GM11168 (cell line): ENCODE measurements around the gene ZNF275.
"Not testable (repeated sequence)": the region's sequence is repeated elsewhere in the genome, so short reads cannot be mapped to it uniquely, and the experiment has no call there.

ENCODE experiments used
- in situ Hi-C: fragments of 300-500 bp; cut with MboI; formaldehyde crosslinking; loops from one replicate; pipeline ENCODE4 v1.12.0; 2022; ENCODE audit warnings: low sequenced_read_pairs; ENCODE audit not compliant: unreplicated experiment

ZNF275 gene

DNA sequence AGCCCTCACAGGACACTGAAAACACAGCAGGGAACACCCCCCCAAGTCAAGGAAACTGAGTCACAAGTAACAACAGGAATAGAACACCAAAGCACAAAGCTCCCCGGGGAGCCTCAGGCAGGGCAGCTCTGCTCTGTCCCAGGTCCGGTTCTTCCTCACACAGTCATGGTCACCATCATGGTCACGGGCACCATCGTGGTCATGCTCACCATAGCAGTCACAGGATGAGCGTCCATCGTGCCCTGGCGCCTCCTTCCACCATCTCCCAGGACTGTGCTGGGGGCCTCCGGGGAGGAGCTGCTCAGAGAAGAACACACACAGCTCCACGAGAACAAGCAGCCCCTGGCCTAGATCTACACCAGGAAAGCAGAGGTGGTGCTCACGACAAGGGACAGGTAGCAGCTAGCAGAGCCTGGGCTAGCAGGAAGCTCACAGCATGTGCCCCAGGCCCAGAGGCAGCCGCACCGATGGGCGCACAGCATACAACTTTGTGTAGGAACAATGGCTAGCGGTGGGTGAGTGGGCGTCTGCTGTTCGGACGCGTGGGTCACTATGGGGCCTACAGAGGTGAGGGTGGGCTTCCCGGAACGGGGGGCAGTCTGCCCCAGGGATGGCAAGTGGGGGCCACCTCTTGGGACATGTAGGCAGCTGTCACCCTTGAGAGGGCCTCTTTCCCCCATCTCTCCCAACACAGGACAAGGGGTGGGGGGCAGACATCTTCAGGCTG, 15.8 kb upstream of the ZNF275 start:
- in situ Hi-C loops: no loop called here

GRCh38 chrX:153318811-153319210, 15.1 kb upstream of the ZNF275 start:
- in situ Hi-C loops: no loop called here

DNA sequence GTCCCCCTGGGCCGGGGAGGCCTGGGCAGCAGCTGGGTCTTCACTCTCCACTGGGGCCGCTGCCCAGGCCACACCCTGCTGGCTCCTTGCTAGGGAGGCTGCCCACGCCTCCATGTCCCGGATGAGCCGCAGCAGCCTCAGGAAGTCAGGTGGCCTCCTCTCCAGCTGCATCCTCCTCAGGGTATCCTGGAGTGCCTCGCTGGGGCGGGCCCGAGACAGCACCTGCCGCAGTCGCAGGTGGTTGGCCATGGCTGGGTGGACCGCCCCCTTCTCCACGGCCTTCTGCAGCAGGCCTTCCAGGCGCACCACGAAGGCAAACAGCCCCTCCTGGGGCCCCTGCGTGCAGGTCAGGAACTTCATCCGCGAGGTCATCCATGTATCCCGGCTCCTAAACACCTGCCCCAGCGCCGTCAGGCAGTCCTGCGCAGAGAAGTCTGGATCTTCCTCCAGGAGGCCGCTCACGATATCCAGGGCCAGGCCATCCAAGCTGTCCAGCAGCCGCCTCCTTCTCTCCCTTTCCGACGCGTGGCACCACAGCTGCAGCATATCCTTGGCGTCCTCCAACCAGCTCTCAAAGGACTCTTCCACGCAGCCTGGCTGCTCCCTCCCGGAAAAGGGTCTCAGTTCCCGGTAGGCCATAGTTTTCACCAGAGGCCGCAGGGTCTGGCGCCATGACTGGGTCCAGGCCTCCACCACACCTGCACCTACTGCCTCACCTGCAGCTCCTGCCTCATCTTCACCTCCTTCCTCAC, 14.5 kb upstream of the ZNF275 start:
- in situ Hi-C loops: no loop called here

- in situ Hi-C loops: not testable (repeated sequence)
Measured at GRCh38 chrX:153320047-153320443, 13.9 kb upstream of the ZNF275 start.

- in situ Hi-C loops: no loop called here
Measured at GRCh38 chrX:153320555-153321184, 13.3 kb upstream of the ZNF275 start.

- in situ Hi-C loops: no loop called here
Measured at GRCh38 chrX:153321381-153322124, 12.4 kb upstream of the ZNF275 start, which contains the start of gene PNMA6F. Gene PNMA6F, minus strand, starts transcription at chrX:153321767. Its CDS starts 1,093 bp downstream, at chrX:153320674.

DNA sequence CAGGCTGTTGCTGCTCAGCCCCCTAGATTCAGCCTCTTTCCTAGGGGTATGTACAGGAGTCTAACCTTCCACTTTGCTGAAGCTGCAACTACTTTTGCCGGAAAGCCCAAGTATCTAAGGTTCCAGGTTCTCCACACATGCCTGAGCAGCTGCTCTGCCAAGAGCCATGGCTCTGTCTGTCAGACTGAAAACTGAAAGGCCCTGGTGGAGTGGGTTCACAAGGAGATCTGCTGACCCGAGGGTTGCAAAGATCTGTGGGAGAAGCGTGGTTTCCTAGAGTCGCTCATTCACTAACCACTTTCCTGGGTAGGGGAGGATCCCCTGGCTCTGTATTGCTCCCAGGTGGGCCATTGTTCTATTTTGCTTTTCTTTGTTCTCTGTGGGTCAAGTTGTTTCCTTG, 6.4 kb upstream of the ZNF275 start:
- in situ Hi-C loops: no loop called here

DNA sequence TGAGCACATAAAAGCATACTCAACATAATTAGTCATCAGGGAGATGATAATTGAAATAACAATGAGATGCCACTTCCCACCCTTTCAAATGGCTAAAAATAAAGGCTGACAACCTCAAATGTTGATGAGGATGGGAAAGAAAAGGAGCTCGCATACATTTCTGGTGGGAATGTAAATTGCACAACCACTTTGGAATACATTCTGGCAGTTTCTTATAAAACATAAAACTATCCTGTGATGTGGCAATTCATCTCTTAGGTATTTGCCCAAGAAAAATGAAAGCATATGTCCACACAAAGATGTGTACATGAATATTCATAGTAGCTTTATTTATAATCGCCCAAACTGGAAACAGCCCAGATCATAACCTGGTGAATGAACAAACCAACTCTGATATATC, 687 bp upstream of the ZNF275 start:
- in situ Hi-C loops: no loop called here

- in situ Hi-C loops: no loop called here
Measured at GRCh38 chrX:153334654-153335295, 822 bp downstream of the ZNF275 start.

GRCh38 chrX:153336121-153336894, 2.4 kb downstream of the ZNF275 start:
- in situ Hi-C loops: no loop called here

GRCh38 chrX:153336988-153337387, 3.0 kb downstream of the ZNF275 start:
- in situ Hi-C loops: no loop called here

GRCh38 chrX:153338836-153339235, 4.9 kb downstream of the ZNF275 start:
- in situ Hi-C loops: no loop called here

- in situ Hi-C loops: no loop called here
Measured at GRCh38 chrX:153339662-153340061, 5.7 kb downstream of the ZNF275 start.

DNA sequence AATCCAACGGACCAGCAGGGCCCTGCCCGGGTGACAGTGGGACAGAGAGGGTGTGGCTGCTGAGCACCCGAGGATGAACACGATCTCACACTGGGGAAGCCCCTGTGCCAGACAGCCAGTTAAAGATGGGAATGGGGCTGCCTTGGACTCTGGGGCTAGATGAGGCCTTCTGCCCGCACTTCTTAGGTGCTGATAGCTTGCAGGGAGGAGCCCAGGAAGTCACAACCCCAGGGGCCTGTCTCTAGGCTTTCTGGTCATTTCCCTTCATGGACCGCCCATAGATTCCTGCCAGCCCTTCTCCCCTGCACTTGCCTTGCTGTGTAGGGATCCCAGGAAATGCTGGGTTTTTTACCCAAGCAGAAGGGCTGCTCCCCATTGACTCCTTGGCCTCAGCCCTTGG, 6.2 kb downstream of the ZNF275 start:
- in situ Hi-C loops: no loop called here

- in situ Hi-C loops: no loop called here
Measured at GRCh38 chrX:153342762-153343558, 9.0 kb downstream of the ZNF275 start.

DNA sequence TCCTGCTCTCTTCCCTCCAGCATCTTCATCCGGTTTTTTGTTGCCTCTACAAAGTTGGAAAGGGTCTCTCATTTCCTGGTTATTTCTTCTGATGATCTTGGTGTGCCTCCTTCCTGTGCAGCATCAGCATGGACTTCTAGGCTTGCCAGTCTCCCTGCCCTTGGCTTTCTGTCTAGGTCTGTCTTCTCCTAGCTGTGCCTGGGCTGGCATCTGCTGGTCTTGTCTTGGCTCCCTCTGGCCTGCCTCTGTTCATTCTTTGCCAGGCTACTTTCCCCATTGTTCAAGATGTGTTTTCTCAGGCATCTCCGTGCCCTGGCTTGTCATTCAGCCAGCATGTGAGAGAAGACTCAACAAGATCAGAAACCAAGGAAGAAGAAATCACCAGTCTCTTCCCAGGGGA, 9.7 kb downstream of the ZNF275 start:
- in situ Hi-C loops: no loop called here

DNA sequence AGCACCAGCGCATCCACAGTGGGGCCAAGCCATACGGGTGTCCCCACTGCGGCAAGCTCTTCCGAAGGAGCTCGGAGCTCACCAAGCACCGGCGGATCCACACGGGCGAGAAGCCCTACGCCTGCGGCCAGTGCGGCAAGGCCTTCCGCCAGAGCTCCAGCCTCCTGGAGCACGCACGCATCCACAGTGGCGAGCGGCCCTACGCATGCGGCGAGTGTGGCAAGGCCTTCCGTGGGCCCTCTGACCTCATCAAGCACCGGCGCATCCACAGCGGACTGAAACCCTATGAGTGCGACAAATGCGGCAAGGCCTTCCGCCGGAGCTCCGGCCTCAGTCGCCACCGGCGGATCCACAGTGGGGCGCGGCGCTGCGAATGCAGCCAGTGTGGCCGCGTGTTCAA, 13.6 kb downstream of the ZNF275 start:
- in situ Hi-C loops: no loop called here

- in situ Hi-C loops: no loop called here
Measured at GRCh38 chrX:153348421-153348820, 14.5 kb downstream of the ZNF275 start.

DNA sequence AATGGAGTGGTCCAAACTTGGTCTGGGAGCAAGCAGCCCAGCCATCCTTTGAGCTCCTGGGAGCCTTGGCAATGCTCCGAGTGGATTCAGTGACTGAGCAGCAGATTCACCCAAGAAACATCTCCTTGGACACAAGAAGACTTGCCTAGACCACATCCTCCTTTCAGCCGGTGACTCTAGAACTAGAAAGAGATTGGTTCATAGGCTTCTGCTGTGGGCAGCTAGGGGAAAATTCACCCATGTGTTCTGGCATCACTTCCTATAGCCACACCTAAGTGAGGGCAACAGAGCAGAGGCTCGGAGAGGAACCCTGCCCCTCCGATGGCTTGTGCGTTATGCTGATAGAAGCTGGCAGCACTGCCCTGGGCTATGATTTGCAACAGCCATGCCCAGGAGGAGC, 16.0 kb downstream of the ZNF275 start:
- in situ Hi-C loops: no loop called here
